Smooth muscle cell of bladder (primary cell): ENCODE results near the gene SPRY1. TPM values are rescaled to one million over a fixed set of nuclear protein-coding genes. Genes with fewer than 3 reads are reported as not detected.

Experiments used
- total RNA-seq: library from RNA; depleted of rRNA; stranded (reverse); fragments of >200 nt; gene quantifications from 2 replicates; pipeline ENCODE4 v1.2.3, GENCODE V29; 2014

SPRY1 gene
- 13.6 and 13.8 TPM in 2 replicates for total RNA-seq

GRCh38 chr4:123396307-123397143 is at the start of gene SPRY1:
Gene SPRY1 (plus strand): TSS chr4:123396795. CDS start chr4:123401592, 4,797 bp downstream.

